IPS DF 4.7 (cell line): ENCODE results near the gene ELOF1.
"Not testable (repeated sequence)": the region's sequence is repeated elsewhere in the genome, so short reads cannot be mapped to it uniquely, and the experiment has no call there.

Source experiments
- DNase-seq: peaks from one replicate; pipeline ENCODE4 v3.0.0-alpha.2; 2013; ENCODE audit warnings: low spot score; ENCODE audit errors: extremely low read depth

ELOF1 gene

DNA sequence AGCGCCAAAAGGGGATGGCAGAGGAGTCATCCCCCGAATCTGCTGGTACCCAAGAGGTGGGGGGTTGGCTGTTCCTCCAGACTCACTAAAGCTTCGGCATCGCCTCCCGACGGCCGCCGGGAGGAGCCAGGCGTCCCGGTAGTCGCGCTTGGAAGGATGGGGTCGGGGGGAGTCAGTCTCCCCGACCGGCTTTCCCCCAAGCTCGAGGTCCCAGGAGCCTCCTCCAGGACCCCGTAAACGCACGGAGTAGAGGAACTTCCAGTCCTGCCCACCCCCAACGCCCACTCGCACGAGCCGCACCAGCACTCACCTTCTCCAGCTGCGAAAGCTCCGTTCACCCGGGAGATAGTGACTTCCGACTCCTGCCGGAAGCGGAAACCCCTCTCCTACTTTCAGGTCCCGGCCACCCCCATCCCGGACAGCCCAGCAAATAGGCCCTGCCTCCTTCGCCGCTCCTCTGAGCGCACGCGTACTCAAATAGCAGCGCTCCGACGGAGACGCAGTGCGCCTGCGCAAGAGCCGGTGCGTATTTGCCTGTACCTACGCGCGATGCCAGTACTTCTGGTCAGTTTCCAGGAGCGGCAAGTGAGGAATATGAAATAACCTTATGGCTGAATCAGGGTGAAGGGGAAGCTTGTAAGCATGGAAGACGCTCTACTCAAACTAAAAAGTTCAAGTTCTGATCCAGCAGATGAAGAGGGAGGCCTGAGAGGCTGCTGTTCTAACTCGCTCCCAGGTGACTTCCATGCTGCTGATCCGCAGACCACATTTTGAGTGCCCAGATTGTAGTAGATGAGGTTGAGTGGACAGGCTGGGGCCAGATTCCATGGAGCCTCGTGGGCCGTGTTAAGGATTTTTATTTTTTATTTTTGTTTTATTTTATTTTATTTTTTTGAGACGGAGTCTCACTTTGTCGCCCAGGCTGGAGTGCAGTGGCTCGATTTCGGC is at the start of gene ELOF1:
ELOF1 (minus strand) TSS at position 350 of the 948 bp plus-strand sequence. CDS start 4,883 bp downstream, outside the sequence.
- DNase-seq: peak; percentile 95

DNA sequence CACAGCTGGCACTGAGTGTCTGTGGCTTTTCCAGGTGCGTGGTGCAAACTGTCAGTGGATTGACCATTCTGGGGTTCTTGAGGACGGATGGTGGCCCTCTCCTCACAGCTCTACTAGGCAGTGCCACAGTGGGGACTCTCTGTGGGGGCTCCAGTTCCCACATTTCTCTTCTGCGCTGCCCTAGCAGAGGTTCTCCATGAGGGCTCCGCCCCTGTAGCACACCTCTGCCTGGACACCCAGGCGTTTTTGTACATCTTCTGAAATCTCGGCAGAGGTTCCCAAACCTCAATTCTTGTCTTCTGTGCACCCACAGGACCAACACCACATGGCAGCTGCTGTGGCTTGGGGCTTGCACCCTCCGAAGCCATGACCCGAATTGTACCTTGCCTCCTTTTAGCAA is 47.5 kb upstream of the ELOF1 start:
- DNase-seq: no peak

DNA sequence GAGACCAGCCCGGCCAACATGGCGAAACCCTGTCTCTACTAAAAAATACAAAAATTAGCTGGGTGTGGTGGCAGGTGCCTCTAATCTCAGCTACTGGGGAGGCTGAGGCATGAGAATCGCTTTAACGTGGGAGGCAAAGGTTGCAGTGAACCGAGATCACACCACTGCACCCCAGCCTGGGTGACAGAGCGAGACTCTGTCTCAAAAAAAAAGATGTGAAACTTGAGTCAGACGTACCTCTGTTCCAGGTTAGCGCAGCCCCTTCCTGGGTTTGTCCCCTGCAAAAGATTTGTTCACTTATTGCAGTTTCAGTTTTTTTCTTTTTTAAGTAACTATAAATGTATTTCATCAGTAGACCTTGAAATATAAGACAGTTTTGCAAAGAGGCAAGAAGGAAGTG is 40.7 kb upstream of the ELOF1 start:
- DNase-seq: not testable (repeated sequence)

DNA sequence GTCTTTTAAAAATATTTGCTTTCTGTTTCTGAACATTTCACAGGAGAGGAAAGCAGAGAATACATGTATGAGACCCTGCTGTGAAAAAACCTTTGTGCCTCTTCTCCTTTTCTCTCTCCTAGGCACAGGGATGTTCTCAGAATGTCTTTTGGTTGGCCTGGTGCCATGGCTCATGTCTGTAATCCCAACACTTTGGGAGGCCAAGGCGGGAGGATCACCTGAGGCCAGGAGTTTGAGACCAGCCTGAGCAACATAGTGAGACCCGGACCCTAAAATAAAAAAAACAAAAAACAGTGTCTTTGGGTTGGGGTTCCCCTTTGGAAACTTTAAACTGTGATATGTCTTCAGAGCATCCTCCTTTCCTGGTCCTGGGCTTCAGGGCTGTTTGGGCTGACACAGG is 39.7 kb upstream of the ELOF1 start:
- DNase-seq: no peak

DNA sequence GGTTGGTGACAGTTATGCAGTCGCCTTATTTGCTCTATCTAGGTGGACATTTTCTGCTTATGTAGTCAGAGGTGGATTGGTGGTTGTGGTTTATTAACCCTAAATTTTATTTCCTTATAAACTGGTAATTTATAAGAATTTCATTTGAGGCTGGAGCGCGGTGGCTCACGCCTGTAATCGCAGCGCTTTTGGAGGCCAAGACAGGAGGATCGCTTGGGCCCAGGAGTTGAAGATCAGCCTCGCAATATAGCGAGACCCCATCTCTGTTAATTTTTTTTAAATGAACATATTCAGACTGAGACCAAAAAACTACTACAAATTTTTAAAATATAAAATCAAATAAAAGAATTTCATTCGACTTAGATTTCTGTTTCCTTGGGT is 39.1 kb upstream of the ELOF1 start:
- DNase-seq: no peak

DNA sequence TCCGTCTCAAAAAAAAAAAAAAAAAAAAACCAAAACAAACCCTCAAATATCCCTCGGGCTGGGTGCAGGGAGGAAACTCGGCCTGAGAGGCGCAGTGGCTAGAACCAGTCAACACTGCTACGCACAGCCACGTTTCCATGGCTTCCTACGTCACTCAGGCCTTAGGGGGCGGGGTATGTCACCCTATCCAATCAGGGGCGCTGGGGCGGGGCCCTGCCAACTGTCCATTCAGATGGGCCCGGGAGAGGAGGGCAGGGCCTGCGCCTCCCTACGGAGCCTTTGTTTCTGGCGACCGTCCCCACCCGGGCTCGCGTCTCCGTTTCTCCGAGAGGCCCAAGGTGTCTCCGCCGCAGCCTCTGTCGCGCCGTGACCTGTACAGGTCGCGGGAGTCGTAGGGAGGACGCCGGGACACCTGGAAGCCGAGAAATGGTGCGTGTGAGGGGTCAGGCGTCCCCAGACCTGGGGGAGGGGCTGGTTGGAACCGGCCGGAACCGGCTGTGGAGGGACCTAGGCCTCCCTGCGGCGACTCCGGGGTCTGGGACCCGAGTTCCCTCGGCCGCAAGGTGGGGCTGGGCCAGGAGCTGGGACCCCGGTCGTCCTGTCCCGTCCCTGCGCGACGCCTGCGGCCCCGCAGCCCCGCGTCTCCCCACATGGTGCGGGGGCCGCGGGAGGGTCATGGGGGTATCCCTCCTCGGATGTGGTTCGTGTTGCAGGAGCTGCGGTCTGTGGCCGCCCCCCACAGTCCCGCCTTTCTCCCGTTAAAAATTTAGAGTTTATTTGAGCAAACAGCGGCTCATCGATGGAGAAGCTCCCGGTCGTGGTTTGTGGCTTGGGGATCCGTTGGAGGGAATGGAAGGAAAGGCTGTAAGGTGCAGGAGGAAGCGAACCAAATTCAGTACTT is 38.4 kb upstream of the ELOF1 start, which contains the start of gene ZNF627:
ZNF627 (plus strand) TSS at position 282 of the 901 bp plus-strand sequence; CDS start at position 427, 145 bp downstream.
- DNase-seq: peak; percentile 96

DNA sequence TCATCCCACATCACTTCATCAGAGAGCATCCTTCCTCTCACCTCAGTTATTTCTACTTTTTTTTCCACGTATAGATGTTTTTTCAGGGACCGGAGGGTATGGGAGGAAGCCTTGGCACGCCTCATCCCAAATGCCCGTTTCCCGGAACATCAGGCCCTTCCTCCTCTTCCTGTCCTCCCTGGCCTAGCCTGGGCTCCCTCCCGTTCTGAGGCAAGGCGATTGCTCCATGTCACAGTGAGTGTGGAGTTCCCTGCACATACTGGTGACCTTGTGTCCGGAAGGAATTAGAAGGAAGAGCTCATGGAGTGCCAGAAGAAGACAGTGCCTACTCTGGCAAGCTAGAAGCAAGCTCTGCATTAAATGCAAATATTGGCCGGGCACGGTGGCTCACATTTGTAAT is 37.1 kb upstream of the ELOF1 start:
- no peak for DNase-seq

DNA sequence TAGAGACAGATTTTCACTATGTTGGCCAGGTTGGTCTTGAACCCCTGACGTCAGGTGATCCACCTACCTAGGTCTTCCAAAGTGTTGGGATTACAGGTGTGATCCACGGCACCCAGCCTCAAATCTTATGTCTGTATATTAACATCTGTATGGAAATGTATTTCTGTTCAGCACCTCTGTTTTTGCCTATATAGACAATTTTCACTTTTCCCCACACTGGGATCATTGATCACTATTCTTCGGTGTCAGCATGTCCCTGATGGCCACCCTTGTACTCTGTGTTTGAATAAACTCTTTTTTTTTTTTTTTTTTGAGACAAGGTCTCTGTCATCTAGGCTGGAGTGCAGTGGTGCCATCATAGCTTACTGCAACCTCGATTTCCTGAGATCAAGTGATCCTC is 35.1 kb upstream of the ELOF1 start:
- DNase-seq: no peak

DNA sequence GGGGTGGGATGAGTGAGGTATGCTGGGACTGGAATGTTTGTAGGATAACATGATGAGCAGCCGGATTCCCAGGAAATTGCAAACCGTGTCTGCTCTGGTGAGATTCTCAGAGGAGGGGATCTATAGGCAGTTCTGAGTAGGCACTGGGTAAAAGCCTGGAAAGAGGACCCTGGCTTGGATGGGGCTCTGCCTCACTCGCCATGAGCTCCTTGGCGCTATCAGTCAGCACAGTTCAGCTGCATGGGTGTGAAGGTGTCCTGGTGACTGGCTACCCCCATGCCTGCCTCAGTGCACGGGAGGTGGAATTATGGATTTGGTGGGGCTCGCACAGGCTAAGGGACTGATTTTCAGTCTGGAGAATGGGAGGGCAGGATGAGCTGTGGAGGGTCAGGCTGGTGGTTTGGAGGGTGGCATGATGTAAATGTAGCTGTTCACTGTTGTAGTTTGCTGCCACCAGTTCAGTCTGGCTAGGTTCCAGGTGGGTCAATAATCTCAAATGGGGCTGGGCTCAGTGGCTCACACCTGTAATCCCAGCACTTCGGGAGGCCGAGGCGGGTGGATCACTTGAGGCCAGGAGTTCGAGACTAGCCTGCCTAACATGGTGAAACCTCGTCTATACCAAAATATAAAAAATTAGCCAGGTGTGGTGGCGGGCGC is 29.1 kb upstream of the ELOF1 start:
- no peak for DNase-seq

DNA sequence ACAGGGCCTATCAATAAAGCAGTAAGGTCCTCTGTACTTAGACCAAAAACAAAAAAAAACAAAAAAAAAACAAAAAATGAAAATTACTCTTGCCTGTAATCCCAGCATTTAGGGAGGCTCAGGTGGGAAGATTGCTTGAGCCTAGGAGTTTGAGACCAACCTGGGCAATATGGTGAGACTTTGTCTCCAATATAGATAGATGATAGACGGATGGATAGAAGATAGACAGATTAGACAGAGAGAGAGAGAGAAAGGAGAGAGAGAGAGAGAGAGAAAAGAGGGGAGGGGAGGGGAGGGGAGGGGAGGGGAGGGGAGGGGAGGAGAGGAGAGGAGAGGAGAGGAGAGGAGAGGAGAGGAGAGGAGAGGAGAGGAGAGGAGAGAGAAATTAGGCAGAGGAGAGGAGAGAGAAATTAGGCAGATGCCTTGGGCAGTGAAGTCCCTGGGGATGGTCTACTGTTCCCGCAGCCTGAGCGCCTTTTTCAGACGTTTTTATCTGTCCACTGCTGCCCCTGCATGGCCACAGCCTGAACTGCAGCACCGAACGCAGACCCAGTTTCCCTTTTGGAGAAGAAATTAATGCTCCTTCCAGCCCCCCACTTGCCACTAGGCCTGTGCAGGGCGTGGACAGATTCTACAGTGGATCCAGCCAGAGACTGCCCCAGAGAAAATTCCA is 28.4 kb upstream of the ELOF1 start:
- no peak for DNase-seq

DNA sequence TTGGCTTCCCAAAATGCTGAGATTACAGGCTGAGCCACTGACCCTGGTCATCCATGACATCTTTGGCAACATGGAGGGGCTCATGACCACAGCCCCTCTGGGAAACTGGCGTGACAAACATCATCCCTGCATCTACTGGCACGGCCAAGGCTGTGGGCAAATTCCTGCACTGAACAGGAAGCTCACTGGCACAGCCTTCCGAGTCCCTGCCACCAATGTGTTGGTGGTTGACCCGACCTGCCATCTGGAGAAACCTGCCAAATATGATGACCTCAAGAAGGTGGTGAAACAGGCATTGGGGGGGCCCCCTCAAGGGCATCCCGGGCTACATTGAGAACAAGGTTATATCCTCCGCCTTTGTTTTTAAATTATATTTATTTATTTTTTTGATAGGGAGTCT is 27.3 kb upstream of the ELOF1 start:
- no peak for DNase-seq

DNA sequence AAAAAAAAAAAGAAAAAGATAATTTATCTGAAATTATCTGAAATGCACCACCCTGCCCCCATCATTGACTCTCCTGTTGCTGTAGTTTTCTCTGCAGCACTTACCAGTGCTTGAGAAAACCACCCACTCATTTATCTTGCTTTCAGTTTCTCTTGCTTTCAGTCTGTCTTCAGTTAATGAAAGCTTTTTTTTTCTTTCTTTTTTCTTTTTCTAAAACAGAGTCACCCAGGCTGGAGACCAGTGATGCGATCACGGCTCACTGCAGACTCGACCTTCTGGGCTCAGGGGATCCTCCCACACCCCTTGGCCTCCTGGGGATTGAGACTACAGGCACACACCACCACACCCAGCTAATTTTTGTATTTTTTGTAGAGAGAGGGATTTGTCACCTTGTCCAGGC is 22.7 kb upstream of the ELOF1 start:
- DNase-seq: no peak

DNA sequence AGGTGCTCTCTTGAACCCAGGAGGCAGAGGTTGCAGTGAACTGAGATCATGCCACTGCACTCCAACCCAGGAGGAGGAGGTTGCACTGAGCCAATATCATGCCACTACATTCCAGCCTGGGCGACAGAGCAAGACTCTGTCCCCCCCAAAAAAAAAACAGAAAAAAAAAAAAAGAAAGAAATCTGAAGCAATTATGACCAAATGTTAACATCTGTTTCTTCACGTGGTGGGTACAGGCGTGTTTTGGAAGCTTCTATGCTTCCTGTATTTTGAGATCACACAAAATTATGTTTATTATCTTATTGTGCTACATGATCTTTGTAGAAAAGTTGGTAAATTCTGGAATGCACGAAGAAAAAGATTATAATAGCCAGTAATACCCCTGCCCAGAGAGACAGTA is 21.1 kb upstream of the ELOF1 start:
- no peak for DNase-seq

DNA sequence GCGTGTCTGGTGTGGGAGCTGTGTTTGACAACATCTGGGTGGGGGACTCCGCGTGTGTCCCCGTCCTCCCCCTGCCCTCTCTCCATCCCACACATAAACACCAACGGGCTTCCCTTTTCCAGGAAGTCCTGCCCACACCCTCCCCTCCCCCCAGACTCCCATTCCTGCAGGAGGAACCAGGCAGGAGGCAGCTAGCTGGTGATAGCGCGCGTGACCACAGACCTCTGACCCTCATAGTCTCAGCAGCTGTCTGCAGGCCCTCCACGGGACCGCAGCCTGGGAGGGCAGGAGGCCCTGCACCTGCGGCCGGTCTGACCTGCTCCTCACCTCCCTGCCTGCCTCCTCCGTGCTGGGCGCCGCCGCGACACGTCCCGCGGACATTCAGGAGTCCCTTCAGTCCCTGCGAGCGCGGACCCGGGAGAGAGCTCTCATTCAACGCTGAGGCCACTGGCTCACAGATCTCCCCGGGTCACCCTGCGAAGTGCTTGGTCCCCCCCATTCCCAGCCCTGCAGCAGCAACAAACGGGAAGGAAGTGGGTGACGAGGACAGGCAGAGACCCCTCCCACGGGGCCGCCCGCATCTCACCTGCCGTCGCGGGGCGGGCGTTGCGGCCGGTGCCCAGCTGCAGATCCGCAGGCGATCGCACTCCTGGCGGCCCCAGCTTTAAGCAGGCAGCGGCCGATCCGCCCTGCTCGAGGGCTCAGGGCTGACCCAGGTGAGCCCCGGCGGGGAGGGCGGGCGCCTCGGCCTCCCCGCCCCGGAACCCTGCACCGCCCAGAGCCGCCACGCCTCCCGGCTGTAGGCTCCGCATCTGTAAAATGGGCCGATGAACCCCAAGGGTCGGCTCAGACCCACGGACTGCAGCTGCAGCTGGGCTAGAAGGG is 19.5 kb upstream of the ELOF1 start:
- no peak for DNase-seq

DNA sequence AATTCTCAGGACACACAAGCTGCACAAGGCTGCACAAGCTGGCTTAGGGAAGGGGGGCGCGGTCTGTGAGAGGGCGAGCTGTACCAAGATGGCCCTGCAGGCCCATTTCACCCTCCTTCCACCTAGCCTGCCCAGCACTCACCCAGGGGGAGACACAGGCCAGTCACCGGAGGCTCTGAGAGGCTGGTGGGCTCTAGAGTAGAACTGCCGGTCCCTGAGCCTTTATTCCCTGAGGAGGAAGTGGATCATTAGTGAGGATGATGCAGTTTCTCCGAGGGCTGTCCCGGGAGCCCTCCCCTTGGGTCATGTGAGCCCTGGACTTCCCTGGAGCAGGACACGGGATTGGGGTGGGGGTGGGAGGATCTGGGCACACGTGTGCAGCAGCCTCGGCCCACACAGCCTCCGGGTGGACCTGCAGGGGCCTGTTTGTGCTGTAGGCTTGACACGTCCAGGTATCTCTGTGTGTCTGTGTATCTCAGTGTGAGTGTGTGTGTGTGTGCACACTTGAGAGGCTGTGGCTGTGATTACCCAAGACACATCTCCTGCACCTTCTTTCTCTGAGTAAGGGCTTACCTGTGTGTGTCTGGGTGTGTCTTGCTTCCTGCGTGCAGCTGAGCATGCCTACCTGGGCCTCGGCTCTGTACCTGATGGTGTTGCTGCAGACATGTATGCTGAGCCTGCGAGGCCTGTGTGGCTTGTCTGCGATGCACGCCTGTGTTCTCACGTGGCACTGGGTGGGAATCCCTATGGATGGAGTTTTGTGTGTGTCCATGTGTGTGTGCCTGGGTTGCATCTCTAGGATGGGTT is 18.6 kb upstream of the ELOF1 start, which contains the start of gene ACP5:
ACP5 (minus strand) TSS at position 195 of the 807 bp plus-strand sequence. CDS start 328 bp downstream, outside the sequence.
- DNase-seq: no peak

DNA sequence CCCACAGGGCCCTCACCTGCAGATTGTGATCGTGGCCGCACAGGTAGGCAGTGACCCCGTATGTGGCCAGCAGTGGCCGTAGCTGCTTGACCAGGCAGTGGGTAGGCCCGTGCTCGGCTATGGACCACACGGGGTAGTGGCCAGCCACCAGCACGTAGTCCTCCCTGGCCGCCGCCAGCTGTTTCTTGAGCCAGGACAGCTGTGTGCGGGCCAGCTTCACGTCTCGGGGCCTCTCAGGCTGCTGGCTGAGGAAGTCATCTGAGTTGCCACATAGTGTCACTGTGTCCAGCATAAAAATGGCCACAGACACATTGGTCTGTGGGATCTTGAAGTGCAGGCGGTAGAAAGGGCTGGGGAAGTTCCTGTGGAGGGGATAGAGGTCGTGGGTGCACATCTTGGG is 17.2 kb upstream of the ELOF1 start:
- no peak for DNase-seq

DNA sequence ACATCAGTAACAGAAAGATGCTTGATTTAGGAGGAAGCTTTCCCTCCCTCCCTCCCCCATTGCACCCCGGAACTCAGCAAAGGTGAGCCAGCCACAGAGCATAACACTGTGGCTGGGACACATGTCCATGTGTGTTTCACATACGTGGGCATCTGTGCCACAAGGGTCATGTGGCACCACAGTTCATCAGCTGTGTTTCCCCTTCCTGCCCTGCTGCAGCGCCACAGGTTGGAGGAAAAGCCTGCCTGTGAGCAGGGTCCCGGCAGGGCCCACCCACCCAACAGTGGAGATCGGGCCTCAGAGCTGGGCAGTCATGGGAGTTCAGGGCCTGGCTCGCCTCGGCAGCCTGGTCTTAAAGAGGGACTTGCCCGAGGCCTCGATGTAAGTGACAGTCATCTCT is 15.7 kb upstream of the ELOF1 start:
- DNase-seq: no peak

DNA sequence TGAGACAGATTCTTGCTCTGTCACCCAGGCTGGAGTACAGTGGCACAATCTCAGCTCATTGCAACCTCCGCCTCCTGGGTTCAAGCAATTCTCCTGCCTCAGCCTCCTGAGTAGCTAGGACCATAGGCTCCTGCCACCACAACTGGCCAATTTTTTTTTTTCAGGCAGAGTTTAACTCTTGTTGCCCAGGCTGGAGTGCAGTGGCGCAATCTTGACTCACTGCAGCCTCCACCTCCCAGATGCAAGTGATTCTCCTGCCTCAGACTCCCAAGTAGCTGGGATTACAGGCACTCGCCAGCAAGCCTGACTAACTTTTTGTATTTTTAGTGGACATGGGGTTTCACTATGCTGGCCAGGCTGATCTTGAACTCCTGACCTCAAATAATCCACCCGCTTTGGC is 14.7 kb upstream of the ELOF1 start:
- not testable (repeated sequence) for DNase-seq

DNA sequence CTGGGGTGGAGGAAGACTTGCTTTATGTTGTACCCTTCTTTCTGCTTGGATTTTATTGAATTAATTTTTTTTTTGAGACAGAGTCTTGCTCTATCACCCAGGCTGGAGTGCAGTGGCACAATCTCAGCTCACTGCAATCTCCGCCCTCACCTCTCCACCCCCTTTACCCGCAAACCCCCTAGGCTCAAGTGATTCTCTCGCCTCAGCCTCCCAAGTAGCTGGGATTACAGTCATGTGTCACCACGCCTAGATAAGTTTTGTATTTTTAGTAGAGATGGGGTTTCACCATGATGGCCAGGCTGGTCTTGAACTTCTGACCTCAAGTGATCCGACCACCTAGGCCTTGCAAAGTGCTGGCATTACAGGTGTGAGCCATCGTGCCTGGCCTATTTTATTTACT is 14.3 kb upstream of the ELOF1 start:
- DNase-seq: not testable (repeated sequence)
